HepG2 (cell line): Measurements from ENCODE around the gene TXN2. TPM values are rescaled to one million over a fixed set of nuclear protein-coding genes. Genes with fewer than 3 reads are reported as not detected.

ENCODE experiments used
- FOSL1 ChIP-seq: sonication (generic); formaldehyde crosslinking; IDR thresholded peaks from 2 replicates; pipeline ENCODE4 v1.9.0; 2021; ENCODE audit warnings: missing genetic modification reagents, borderline replicate concordance
- HDAC1 ChIP-seq: sonication (generic); formaldehyde crosslinking; IDR thresholded peaks from 2 replicates; pipeline ENCODE4 v1.5.1; 2020; ENCODE audit warnings: mild to moderate bottlenecking, missing genetic modification reagents
- HNRNPK ChIP-seq: fragments of 200-400 bp; formaldehyde crosslinking; IDR thresholded peaks from 2 replicates; pipeline ENCODE4 v1.6.1; 2018; ENCODE audit warnings: low read length, low read depth, moderate library complexity, mild to moderate bottlenecking; ENCODE audit not compliant: poor library complexity, severe bottlenecking
- KAT7 ChIP-seq: IDR thresholded peaks from 2 replicates; pipeline ENCODE4 v1.6.1; 2018; ENCODE audit warnings: borderline replicate concordance, missing compliant biosample characterization
- KMT2A ChIP-seq: sonication (generic); formaldehyde crosslinking; IDR thresholded peaks from 2 replicates; pipeline ENCODE4 v1.4.0; 2020; ENCODE audit warnings: missing genetic modification reagents
- MAFF ChIP-seq: IDR thresholded peaks from 2 replicates; pipeline ENCODE4 v1.6.1; 2011; ENCODE audit warnings: low read depth, low read length, improper control_type of control experiment
- NFYB ChIP-seq: sonication (generic); formaldehyde crosslinking; IDR thresholded peaks from 2 replicates; pipeline ENCODE4 v1.4.0; 2020; ENCODE audit warnings: missing genetic modification reagents
- SNRNP70 ChIP-seq: fragments of 200-400 bp; formaldehyde crosslinking; IDR thresholded peaks from 2 replicates; pipeline ENCODE4 v1.6.1; 2017; ENCODE audit warnings: mild to moderate bottlenecking, low read depth, low read length, moderate library complexity
- XBP1 ChIP-seq: sonication (generic); formaldehyde crosslinking; IDR thresholded peaks from 2 replicates; pipeline ENCODE4 v1.5.0; 2020; ENCODE audit warnings: missing genetic modification reagents
- ZBTB42 ChIP-seq: sonication (generic); formaldehyde crosslinking; IDR thresholded peaks from 2 replicates; pipeline ENCODE4 v1.5.0; 2020; ENCODE audit warnings: mild to moderate bottlenecking, missing genetic modification reagents
- ZNF10 ChIP-seq: sonication (generic); formaldehyde crosslinking; IDR thresholded peaks from 2 replicates; pipeline ENCODE4 v1.4.0; 2020; ENCODE audit warnings: mild to moderate bottlenecking, low read depth, missing genetic modification reagents, borderline replicate concordance
- ZNF563 ChIP-seq: sonication (generic); formaldehyde crosslinking; IDR thresholded peaks from 2 replicates; pipeline ENCODE4 v1.8.0; 2022; ENCODE audit warnings: mild to moderate bottlenecking, moderate library complexity, missing genetic modification reagents
- polyA plus RNA-seq, 8 experiments: library from polyadenylated mRNA; depleted of rRNA in 3 of 8; stranded (reverse) in 7 of 8; unstranded in 1 of 8; fragments of >200 nt; fragmentation: Illumina TruSeq in 4 of 8; extraction: Trizol in 4 of 8; gene quantifications; 2 replicates each; pipeline versions ENCODE4 v1.2.1 to v1.2.3, GENCODE V29; 2011 to 2016; ENCODE audit warnings: low read depth in 4 of 8, missing spikeins in 1 of 8, mixed read lengths in 1 of 8; ENCODE audit not compliant: insufficient read depth in 1 of 8
- total RNA-seq, 5 experiments: library from RNA; depleted of rRNA; stranded (reverse); fragments of >200 nt; fragmentation: Illumina TruSeq; extraction: Trizol; gene quantifications; 2 replicates each; pipeline ENCODE4 v1.2.3, GENCODE V29; 2016; ENCODE audit warnings: low read depth in 1 of 5
- TF ChIP-seq, protein P1 (sequence below): sonication (generic); formaldehyde crosslinking; IDR thresholded peaks from 2 replicates; pipeline ENCODE4 v1.5.0; 2020; ENCODE audit warnings: mild to moderate bottlenecking, missing genetic modification reagents, borderline replicate concordance
- TF ChIP-seq, protein P2 (sequence below): sonication (generic); formaldehyde crosslinking; IDR thresholded peaks from 2 replicates; pipeline ENCODE4 v1.4.0; 2020; ENCODE audit warnings: missing genetic modification reagents
- TF ChIP-seq, protein P3 (sequence below): sonication (generic); formaldehyde crosslinking; IDR thresholded peaks from 2 replicates; pipeline ENCODE4 v1.4.0; 2020; ENCODE audit warnings: missing genetic modification reagents, borderline replicate concordance
- TF ChIP-seq, protein P4 (sequence below): sonication (generic); formaldehyde crosslinking; IDR thresholded peaks from 2 replicates; pipeline ENCODE4 v1.8.1; 2023; ENCODE audit warnings: mild to moderate bottlenecking, inconsistent platforms, moderate library complexity, missing genetic modification reagents, borderline replicate concordance

The TXN2 gene
- total and polyA plus RNA-seq, 2 of the 13 experiments (the other 11 are each of a cell fraction or from before 2014, with no cell fraction given), result 41.4 to 109 TPM

DNA sequence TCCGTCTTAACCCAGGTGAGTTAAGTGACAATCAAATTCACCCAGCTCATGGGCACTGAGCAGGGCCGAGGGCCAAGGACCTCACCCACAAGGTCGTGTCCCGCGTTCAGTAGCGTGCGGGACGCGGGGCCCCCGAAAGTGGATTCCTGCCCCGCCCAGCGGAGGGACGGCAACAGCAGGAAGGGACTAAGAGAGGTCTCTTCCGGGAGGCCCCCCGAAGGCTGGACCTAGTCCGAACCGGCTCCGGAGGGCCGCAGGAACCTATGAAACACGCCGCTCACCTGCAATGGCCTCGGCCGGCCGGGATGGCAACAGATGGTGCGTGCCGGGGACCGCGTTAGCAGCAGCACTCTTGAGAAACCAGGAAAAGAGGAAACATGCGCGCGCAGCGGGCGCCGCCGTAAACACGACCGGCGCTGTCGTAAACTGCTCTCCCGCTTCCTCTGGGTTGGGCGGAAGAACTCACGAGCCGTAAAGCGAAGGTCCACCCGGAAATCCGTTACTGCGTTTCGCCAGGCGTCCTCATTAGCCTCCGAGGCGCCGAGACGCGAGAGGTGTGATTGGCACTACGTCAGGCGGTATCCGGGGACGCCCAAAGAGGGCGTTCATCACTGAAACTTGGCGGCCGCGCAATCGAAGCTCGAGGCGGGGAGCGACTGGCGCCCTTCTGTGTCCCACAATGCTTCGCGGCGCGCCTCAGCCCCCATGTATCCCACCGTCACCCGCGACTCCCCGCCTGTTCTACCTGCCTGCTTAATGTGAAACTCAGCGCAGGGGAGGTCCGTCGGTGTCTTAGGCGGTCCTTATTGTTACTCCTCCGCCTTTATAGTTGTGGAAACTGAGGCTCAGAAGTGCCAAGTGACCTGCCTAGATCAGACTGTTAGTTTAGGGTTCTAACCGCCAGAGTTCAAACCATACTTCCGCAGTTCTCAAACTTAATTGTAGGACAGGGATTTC lies 47.6 kb upstream of the TXN2 start, which contains the start of gene EIF3D (continued):
- TF ChIP-seq SNRNP70 (no peak), HNRNPK (no peak), HDAC1 (peak; percentile 95), ZBTB42 (CRISPR knock-in tag) (peak; percentile 83; the same call in 1 of the 2 replicates), KMT2A (CRISPR knock-in tag) (peak; percentile 93), ZNF563 (no peak; the same call in 1 of the 2 replicates), KAT7 (CRISPR knock-in tag) (no peak; the same call in 1 of the 2 replicates), ZNF10 (CRISPR knock-in tag) (no peak), NFYB (CRISPR knock-in tag) (peak; percentile 90), FOSL1 (no peak), XBP1 (CRISPR knock-in tag) (0 out of 2 replicates have a peak, but pooled peaks have one; percentile 52), MAFF (no peak; the same call in 1 of the 2 replicates)
- TF ChIP-seq, protein P1, sequence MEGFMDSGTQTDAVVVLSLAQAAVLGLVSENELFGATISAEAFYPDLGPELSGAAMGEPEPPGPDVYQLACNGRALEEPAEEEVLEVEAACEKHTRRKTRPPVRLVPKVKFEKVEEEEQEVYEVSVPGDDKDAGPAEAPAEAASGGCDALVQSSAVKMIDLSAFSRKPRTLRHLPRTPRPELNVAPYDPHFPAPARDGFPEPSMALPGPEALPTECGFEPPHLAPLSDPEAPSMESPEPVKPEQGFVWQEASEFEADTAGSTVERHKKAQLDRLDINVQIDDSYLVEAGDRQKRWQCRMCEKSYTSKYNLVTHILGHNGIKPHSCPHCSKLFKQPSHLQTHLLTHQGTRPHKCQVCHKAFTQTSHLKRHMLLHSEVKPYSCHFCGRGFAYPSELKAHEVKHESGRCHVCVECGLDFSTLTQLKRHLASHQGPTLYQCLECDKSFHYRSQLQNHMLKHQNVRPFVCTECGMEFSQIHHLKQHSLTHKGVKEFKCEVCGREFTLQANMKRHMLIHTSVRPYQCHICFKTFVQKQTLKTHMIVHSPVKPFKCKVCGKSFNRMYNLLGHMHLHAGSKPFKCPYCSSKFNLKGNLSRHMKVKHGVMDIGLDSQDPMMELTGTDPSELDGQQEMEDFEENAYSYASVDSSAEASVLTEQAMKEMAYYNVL (CRISPR knock-in tag), result peak; percentile 71
- TF ChIP-seq, protein P2, sequence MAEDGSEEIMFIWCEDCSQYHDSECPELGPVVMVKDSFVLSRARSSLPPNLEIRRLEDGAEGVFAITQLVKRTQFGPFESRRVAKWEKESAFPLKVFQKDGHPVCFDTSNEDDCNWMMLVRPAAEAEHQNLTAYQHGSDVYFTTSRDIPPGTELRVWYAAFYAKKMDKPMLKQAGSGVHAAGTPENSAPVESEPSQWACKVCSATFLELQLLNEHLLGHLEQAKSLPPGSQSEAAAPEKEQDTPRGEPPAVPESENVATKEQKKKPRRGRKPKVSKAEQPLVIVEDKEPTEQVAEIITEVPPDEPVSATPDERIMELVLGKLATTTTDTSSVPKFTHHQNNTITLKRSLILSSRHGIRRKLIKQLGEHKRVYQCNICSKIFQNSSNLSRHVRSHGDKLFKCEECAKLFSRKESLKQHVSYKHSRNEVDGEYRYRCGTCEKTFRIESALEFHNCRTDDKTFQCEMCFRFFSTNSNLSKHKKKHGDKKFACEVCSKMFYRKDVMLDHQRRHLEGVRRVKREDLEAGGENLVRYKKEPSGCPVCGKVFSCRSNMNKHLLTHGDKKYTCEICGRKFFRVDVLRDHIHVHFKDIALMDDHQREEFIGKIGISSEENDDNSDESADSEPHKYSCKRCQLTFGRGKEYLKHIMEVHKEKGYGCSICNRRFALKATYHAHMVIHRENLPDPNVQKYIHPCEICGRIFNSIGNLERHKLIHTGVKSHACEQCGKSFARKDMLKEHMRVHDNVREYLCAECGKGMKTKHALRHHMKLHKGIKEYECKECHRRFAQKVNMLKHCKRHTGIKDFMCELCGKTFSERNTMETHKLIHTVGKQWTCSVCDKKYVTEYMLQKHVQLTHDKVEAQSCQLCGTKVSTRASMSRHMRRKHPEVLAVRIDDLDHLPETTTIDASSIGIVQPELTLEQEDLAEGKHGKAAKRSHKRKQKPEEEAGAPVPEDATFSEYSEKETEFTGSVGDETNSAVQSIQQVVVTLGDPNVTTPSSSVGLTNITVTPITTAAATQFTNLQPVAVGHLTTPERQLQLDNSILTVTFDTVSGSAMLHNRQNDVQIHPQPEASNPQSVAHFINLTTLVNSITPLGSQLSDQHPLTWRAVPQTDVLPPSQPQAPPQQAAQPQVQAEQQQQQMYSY (CRISPR knock-in tag), result 0 out of 2 replicates have a peak, but pooled peaks have one; percentile 30
- TF ChIP-seq, protein P3, sequence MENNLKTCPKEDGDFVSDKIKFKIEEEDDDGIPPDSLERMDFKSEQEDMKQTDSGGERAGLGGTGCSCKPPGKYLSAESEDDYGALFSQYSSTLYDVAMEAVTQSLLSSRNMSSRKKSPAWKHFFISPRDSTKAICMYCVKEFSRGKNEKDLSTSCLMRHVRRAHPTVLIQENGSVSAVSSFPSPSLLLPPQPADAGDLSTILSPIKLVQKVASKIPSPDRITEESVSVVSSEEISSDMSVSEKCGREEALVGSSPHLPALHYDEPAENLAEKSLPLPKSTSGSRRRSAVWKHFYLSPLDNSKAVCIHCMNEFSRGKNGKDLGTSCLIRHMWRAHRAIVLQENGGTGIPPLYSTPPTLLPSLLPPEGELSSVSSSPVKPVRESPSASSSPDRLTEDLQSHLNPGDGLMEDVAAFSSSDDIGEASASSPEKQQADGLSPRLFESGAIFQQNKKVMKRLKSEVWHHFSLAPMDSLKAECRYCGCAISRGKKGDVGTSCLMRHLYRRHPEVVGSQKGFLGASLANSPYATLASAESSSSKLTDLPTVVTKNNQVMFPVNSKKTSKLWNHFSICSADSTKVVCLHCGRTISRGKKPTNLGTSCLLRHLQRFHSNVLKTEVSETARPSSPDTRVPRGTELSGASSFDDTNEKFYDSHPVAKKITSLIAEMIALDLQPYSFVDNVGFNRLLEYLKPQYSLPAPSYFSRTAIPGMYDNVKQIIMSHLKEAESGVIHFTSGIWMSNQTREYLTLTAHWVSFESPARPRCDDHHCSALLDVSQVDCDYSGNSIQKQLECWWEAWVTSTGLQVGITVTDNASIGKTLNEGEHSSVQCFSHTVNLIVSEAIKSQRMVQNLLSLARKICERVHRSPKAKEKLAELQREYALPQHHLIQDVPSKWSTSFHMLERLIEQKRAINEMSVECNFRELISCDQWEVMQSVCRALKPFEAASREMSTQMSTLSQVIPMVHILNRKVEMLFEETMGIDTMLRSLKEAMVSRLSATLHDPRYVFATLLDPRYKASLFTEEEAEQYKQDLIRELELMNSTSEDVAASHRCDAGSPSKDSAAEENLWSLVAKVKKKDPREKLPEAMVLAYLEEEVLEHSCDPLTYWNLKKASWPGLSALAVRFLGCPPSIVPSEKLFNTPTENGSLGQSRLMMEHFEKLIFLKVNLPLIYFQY (CRISPR knock-in tag), result no peak; the same call in 1 of the 2 replicates
- TF ChIP-seq, protein P4, sequence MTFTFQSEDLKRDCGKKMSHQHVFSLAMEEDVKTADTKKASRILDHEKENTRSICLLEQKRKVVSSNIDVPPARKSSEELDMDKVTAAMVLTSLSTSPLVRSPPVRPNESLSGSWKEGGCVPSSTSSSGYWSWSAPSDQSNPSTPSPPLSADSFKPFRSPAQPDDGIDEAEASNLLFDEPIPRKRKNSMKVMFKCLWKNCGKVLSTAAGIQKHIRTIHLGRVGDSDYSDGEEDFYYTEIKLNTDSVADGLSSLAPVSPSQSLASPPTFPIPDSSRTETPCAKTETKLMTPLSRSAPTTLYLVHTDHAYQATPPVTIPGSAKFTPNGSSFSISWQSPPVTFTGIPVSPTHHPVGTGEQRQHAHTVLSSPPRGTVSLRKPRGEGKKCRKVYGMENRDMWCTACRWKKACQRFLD (CRISPR knock-in tag), result 0 out of 2 replicates have a peak, but pooled peaks have one; percentile 57
